PC-9 (cell line): Measurements from ENCODE around the gene CMSS1. TPM values are rescaled to one million over a fixed set of nuclear protein-coding genes. Genes with fewer than 3 reads are reported as not detected.

Source experiments
- BruUV-seq: library from RNA; stranded (reverse); fragments of 400-500 nt; replicated peaks from 2 replicates; lab custom pipeline; 2021; lab: Mats Ljungman, UMichigan
- CTCF ChIA-PET: fragments of 300-600 bp; sonication (Branson Sonifier 250); formaldehyde crosslinking; loops from one replicate; lab custom pipeline; 2022; ENCODE audit warnings: antibody characterized with exemption; lab: Charles Lee
- POLR2A ChIA-PET: fragments of 300-600 bp; sonication (Branson Sonifier 250); formaldehyde crosslinking; loops from one replicate; lab custom pipeline; 2022; ENCODE audit warnings: antibody characterized with exemption; ENCODE audit not compliant: unreplicated experiment; lab: Charles Lee
- DNase-seq, 2 experiments: peaks; one replicate each; pipeline versions ENCODE4 v3.0.0 to v3.0.0-alpha.2; 2015 to 2022; ENCODE audit warnings: mixed read lengths in 1 of 2
- H2AFZ ChIP-seq: fragments of 200-600 bp; sonication (generic); 2 replicates; pipeline ENCODE4 v1.8.1; 2017; ENCODE audit warnings: antibody characterized with exemption
- H3F3A ChIP-seq: fragments of 200-600 bp; sonication (generic); 2 replicates; pipeline ENCODE4 v1.8.1; 2017; ENCODE audit warnings: antibody characterized with exemption, mild to moderate bottlenecking, low read depth; ENCODE audit not compliant: insufficient read depth
- H3K27ac ChIP-seq: fragments of 200-600 bp; sonication (generic); 2 replicates; pipeline ENCODE4 v1.6.1; 2016; ENCODE audit warnings: mixed run types
- H3K27me3 ChIP-seq: fragments of 200-600 bp; sonication (generic); 2 replicates; pipeline ENCODE4 v1.6.1; 2016; ENCODE audit warnings: low read depth, mixed run types; ENCODE audit not compliant: insufficient read depth
- H3K36me3 ChIP-seq: fragments of 200-600 bp; sonication (generic); 2 replicates; pipeline ENCODE4 v1.6.1; 2016; ENCODE audit warnings: low read depth, mixed run types
- H3K4me1 ChIP-seq: fragments of 200-600 bp; sonication (generic); replicated peaks from 2 replicates; pipeline ENCODE4 v1.6.1; 2016; ENCODE audit warnings: mixed run types; ENCODE audit not compliant: insufficient read depth
- H3K4me2 ChIP-seq: fragments of 200-600 bp; sonication (generic); 2 replicates; pipeline ENCODE4 v1.6.1; 2017; ENCODE audit warnings: mixed run types
- H3K4me3 ChIP-seq: fragments of 200-600 bp; sonication (generic); 2 replicates; pipeline ENCODE4 v1.6.1; 2016; ENCODE audit warnings: mixed run types
- H3K79me2 ChIP-seq: fragments of 200-600 bp; sonication (generic); 2 replicates; pipeline ENCODE4 v1.6.1; 2017; ENCODE audit warnings: low read depth, mixed run types
- H3K9me2 ChIP-seq: fragments of 200-600 bp; sonication (generic); 2 replicates; pipeline ENCODE4 v1.8.1; 2017; ENCODE audit warnings: mild to moderate bottlenecking; ENCODE audit not compliant: insufficient read depth
- H3K9me3 ChIP-seq: fragments of 200-600 bp; sonication (generic); 2 replicates; pipeline ENCODE4 v1.8.1; 2016; ENCODE audit warnings: low read depth; ENCODE audit not compliant: insufficient read depth
- H4K20me1 ChIP-seq: fragments of 200-600 bp; sonication (generic); 2 replicates; pipeline ENCODE4 v1.8.1; 2017; ENCODE audit not compliant: insufficient read depth
- CTCF ChIP-seq: fragments of 200-600 bp; sonication (generic); conservative IDR thresholded peaks from 2 replicates; pipeline ENCODE4 v1.6.1; 2017; ENCODE audit warnings: mixed run types, antibody characterized with exemption, mild to moderate bottlenecking, moderate library complexity
- EZH2 ChIP-seq: fragments of 200-600 bp; sonication (generic); IDR thresholded peaks from 2 replicates; pipeline ENCODE4 v1.8.0; 2017; ENCODE audit warnings: antibody characterized with exemption, low read depth
- intact Hi-C: fragments of 100-400 bp; cut with micrococcal nuclease; formaldehyde crosslinking; loops from one replicate; pipeline ENCODE4 v1.10.0; 2022; ENCODE audit not compliant: unreplicated experiment
- total RNA-seq: library from RNA; stranded (reverse); gene quantifications from 2 replicates; pipeline ENCODE4 v1.2.3, GENCODE V29; 2021

The CMSS1 gene
- total RNA-seq, 1 experiment from 2014 or later: 98.9 TPM

GRCh38 chr3:99776516-99777209, 41.0 kb upstream of the CMSS1 start:
- Histone ChIP-seq H3F3A (no peaks in the 10 kb centered on the region), H4K20me1 (no peaks in the 10 kb centered on the region), H3K4me2 (peak overlapping the region; percentile 0; the same call in 1 of the 2 replicates), H3K36me3 (no peaks in the 10 kb centered on the region), H3K79me2 (no peaks in the 10 kb centered on the region), H3K4me1 (peaks cover 12% of the 10 kb centered on the region), H2AFZ (no peak overlapping the region), H3K27ac (no peak overlapping the region), H3K27me3 (no peaks in the 10 kb centered on the region), H3K4me3 (no peak overlapping the region), H3K9me3 (no peaks in the 10 kb centered on the region), H3K9me2 (no peaks in the 10 kb centered on the region)
- ChIA-PET POLR2A (no interaction called here), CTCF (no interaction called here)
- BruUV-seq: no TSS peak
- intact Hi-C loops: no loop called here
- DNase-seq: peak in 1 of 2 experiments; percentile 25
- no peak for TF ChIP-seq EZH2
- TF ChIP-seq CTCF: no peak

GRCh38 chr3:99777210-99777549, 40.5 kb upstream of the CMSS1 start:
- BruUV-seq: no TSS peak
- intact Hi-C loops: no loop called here
- H2AFZ ChIP-seq: no peak overlapping the region
- H3K79me2 ChIP-seq: no peaks in the 10 kb centered on the region
- peak overlapping the region; percentile 0; the same call in 1 of the 2 replicates for H3K4me2 ChIP-seq
- H3K27ac ChIP-seq: no peak overlapping the region
- no peaks in the 10 kb centered on the region for H4K20me1 ChIP-seq
- DNase-seq: no peak
- CTCF ChIA-PET: no interaction called here
- no peak overlapping the region for H3K4me3 ChIP-seq
- POLR2A ChIA-PET: no interaction called here
- H3K9me3 ChIP-seq: no peaks in the 10 kb centered on the region
- H3K36me3 ChIP-seq: no peaks in the 10 kb centered on the region
- peaks cover 12% of the 10 kb centered on the region for H3K4me1 ChIP-seq
- TF ChIP-seq CTCF: no peak
- no peak for TF ChIP-seq EZH2
- no peaks in the 10 kb centered on the region for H3K27me3 ChIP-seq
- no peaks in the 10 kb centered on the region for H3K9me2 ChIP-seq
- no peaks in the 10 kb centered on the region for H3F3A ChIP-seq

- H3K9me2 ChIP-seq: no peaks in the 10 kb centered on the region
- TF ChIP-seq CTCF (no peak), EZH2 (no peak)
- ChIA-PET POLR2A (no interaction called here), CTCF (no interaction called here)
- no peaks in the 10 kb centered on the region for H3K79me2 ChIP-seq
- no peak overlapping the region for H3K4me3 ChIP-seq
- H3K4me1 ChIP-seq: peaks cover 12% of the 10 kb centered on the region
- H3K36me3 ChIP-seq: no peaks in the 10 kb centered on the region
- no peaks in the 10 kb centered on the region for H3F3A ChIP-seq
- no peaks in the 10 kb centered on the region for H3K27me3 ChIP-seq
- no TSS peak for BruUV-seq
- no peaks in the 10 kb centered on the region for H3K9me3 ChIP-seq
- H3K27ac ChIP-seq: no peak overlapping the region
- H3K4me2 ChIP-seq: no peak overlapping the region
- no peaks in the 10 kb centered on the region for H4K20me1 ChIP-seq
- no peak overlapping the region for H2AFZ ChIP-seq
- no peak for DNase-seq
- intact Hi-C loops: no loop called here
Measured at GRCh38 chr3:99777708-99778107, 40.0 kb upstream of the CMSS1 start.
